HUES6 (cell line): ENCODE measurements around the gene PRR16.
"Not testable (repeated sequence)": the region's sequence is repeated elsewhere in the genome, so short reads cannot be mapped to it uniquely, and the experiment has no call there.

Experiments used
- H3K27ac ChIP-seq: 2 replicates; pipeline ENCODE4 v1.7.0; 2013; ENCODE audit warnings: low read depth, mild to moderate bottlenecking, low read length, inconsistent platforms
- H3K27me3 ChIP-seq: 2 replicates; pipeline ENCODE4 v1.6.1; 2013; ENCODE audit warnings: low read length; ENCODE audit not compliant: control insufficient read depth, insufficient read depth
- H3K36me3 ChIP-seq: 2 replicates; pipeline ENCODE4 v1.6.1; 2013; ENCODE audit warnings: low read length; ENCODE audit not compliant: control insufficient read depth, insufficient read depth
- H3K4me1 ChIP-seq: 2 replicates; pipeline ENCODE4 v1.6.1; 2013; ENCODE audit warnings: low read length; ENCODE audit not compliant: control insufficient read depth, insufficient read depth
- H3K4me3 ChIP-seq: 2 replicates; pipeline ENCODE4 v1.5.1; 2013; ENCODE audit warnings: low read depth, low read length
- H3K9ac ChIP-seq: one replicate; pipeline ENCODE4 v1.6.1; 2013; ENCODE audit warnings: mild to moderate bottlenecking, low read length
- H3K9me3 ChIP-seq: 2 replicates; pipeline ENCODE4 v1.6.1; 2013; ENCODE audit warnings: low read depth, low read length; ENCODE audit not compliant: control insufficient read depth, insufficient read depth

The PRR16 gene

DNA sequence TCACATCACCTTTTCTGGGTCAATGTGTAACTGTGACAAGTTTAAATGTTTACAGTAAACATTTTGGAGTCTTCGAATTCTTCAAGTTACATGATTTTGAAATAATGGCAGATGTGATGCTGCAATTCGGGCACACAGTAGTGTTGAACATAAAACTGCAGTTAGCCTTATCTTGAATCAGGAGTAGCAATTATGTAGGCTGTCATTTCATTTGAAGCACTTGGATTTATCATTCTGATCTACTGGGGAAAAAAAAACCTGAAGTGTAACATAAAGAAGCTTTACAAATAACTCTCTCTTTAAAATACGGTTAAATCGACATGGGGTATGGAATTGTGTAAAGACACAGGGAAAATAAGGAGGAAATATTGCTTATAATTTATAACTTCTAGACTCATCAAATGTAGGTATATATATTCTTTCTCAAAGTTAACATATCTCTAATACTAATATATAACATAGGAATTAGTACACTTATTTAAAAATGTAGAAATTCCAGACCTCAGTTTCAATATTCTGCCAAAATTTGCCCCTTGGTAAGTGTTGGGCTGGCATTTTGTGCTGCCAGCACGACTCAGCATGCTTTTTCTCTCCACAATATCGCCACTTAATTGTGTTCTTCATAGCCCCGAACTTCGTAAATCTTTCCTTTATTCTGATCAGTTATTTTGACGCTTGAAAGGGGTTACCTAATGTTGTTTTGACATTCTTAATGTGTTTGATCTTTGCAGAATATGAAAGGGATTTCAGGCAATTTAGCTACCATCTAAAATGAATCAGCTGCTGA is 226.7 kb downstream of the PRR16 start:
- H3K4me3 ChIP-seq = no peak overlapping the region
- H3K9ac ChIP-seq = no peak overlapping the region
- no peaks in the 10 kb centered on the region for H3K36me3 ChIP-seq
- H3K4me1 ChIP-seq = peaks cover 9% of the 10 kb centered on the region
- no peak overlapping the region for H3K27ac ChIP-seq
- no peaks in the 10 kb centered on the region for H3K27me3 ChIP-seq
- H3K9me3 ChIP-seq = no peaks in the 10 kb centered on the region

DNA sequence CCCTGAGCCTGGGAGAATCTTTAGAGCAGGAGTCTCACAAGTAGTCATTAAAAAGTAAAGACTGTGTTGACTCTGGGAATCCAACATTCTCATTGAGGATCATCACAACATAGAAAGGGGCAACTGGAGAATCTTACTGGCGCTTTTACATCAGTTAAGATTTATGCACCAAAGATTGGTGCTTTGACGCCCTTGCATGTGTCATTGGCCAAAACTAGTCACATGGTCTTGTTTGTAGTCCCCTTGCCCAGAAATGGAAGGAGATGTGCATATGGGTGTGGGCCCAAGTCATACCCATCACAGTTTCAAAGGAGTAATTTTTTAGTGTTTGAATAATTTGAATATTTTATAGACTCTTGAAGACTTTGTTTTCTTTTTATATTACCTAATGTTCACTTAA is 228.2 kb downstream of the PRR16 start:
- H3K9ac ChIP-seq = no peak overlapping the region
- H3K9me3 ChIP-seq = no peaks in the 10 kb centered on the region
- no peaks in the 10 kb centered on the region for H3K27me3 ChIP-seq
- no peak overlapping the region for H3K4me3 ChIP-seq
- H3K27ac ChIP-seq = no peak overlapping the region
- H3K4me1 ChIP-seq = peaks cover 20% of the 10 kb centered on the region
- peaks cover 9% of the 10 kb centered on the region; the same call in 1 of the 2 replicates for H3K36me3 ChIP-seq

GRCh38 chr5:120695368-120695880 is 231.3 kb downstream of the PRR16 start:
- no peak overlapping the region for H3K27ac ChIP-seq
- no peaks in the 10 kb centered on the region for H3K27me3 ChIP-seq
- H3K4me3 ChIP-seq = no peak overlapping the region
- no peak overlapping the region for H3K9ac ChIP-seq
- peaks cover 20% of the 10 kb centered on the region for H3K36me3 ChIP-seq
- H3K4me1 ChIP-seq = peaks cover 30% of the 10 kb centered on the region
- no peaks in the 10 kb centered on the region for H3K9me3 ChIP-seq

DNA sequence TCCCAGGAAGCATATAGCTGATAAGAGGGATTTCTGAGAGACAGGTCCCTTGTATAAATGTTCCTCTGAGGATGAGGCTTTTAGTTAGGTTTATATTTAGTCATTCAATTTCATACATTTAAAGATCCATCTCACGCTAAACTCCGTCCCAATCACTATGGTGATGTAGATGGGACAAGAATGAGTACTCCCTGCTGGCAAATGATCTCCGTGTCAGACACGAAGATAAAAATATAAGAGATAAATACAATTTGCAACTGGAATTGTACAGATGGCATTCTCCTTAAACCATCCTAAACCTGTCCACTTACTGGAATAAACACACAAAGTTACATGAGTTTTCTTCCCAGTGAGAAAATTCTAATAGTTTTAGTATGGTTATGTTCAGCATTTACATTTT is 233.0 kb downstream of the PRR16 start:
- peak overlapping the region; percentile 38 for H3K4me3 ChIP-seq
- H3K27ac ChIP-seq = peak overlapping the region; percentile 82
- H3K9me3 ChIP-seq = no peaks in the 10 kb centered on the region
- peaks cover 22% of the 10 kb centered on the region for H3K4me1 ChIP-seq
- peak overlapping the region; percentile 53 for H3K9ac ChIP-seq
- H3K36me3 ChIP-seq = peaks cover 25% of the 10 kb centered on the region
- no peaks in the 10 kb centered on the region for H3K27me3 ChIP-seq

- Histone ChIP-seq H3K27ac (peak overlapping the region; percentile 82), H3K4me3 (peak overlapping the region; percentile 18; the same call in 1 of the 2 replicates), H3K4me1 (peaks cover 22% of the 10 kb centered on the region), H3K36me3 (peaks cover 25% of the 10 kb centered on the region), H3K9ac (peak overlapping the region; percentile 89)
- H3K27me3 ChIP-seq, H3K9me3 ChIP-seq: not testable (repeated sequence)
Observed at GRCh38 chr5:120697670-120698327, 233.7 kb downstream of the PRR16 start.

- peaks cover 44% of the 10 kb centered on the region for H3K4me1 ChIP-seq
- H3K36me3 ChIP-seq = peaks cover 25% of the 10 kb centered on the region
- H3K27me3 ChIP-seq, H3K9me3 ChIP-seq: not testable (repeated sequence)
- H3K9ac ChIP-seq = peak overlapping the region; percentile 89
- peak overlapping the region; percentile 61 for H3K4me3 ChIP-seq
- peak overlapping the region; percentile 43; the same call in 1 of the 2 replicates for H3K27ac ChIP-seq
Observed at GRCh38 chr5:120700653-120701052, 236.6 kb downstream of the PRR16 start.

GRCh38 chr5:120702817-120703538 is 238.9 kb downstream of the PRR16 start:
- H3K9ac ChIP-seq = peak overlapping the region; percentile 96
- H3K36me3 ChIP-seq = peaks cover 16% of the 10 kb centered on the region
- H3K27me3 ChIP-seq = peaks cover 20% of the 10 kb centered on the region
- peaks cover 55% of the 10 kb centered on the region for H3K4me1 ChIP-seq
- H3K9me3 ChIP-seq = not testable (repeated sequence)
- H3K27ac ChIP-seq = peak overlapping the region; percentile 96
- peak overlapping the region; percentile 78 for H3K4me3 ChIP-seq

DNA sequence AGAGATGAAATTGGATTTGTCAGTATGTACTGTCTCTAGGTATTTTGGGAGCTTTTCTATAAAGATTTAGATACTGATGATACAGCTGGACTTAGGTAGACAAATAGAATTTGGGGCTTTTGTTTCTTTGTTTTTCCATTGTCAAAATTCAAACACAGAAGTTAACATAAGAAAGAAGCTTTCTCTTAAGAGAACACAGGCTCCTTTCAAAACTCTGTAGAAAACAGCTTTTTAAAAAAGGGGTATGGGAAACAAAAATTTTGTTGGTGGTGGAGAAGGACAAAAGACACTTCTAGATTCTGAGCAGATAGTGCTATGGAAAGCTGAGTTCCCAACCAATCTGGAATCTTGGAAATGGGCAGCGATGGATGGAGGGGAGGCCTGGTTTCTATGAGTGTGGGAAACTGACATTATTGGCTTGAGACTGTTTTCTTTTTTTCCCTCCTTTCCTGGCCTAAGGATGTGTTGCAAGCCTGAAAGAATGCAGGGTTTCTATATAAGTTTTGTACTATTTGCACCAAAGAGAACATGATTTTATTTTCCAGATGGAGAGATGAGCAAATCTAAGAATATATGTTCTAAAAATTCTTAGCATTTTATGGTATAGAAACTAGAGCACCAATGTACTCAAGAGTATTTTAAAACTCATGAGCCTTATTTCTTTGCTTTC is 240.0 kb downstream of the PRR16 start:
- Histone ChIP-seq H3K27me3 (peaks cover 28% of the 10 kb centered on the region), H3K4me1 (peaks cover 54% of the 10 kb centered on the region), H3K27ac (peak overlapping the region; percentile 90), H3K9ac (peak overlapping the region; percentile 22), H3K9me3 (no peaks in the 10 kb centered on the region), H3K4me3 (peak overlapping the region; percentile 78), H3K36me3 (peaks cover 16% of the 10 kb centered on the region)

DNA sequence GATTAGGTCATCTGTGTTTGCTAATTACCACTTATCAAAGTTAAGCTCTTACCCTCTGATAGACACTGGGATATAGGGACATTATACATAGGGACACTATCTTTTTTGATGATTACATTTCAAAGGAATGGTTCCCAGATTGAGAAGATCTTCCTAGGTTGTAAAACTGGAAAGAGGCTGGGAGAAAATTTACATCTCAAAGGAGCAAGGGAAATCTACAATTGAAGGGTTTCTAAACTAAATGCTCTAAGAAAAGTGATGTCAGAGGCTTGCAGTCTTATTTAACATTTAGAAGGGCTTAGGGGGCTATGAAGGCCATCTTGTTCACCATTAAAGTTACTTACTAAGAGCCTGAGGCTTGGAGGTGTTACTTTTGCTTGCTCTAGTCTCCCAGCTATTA is 242.8 kb downstream of the PRR16 start:
- peaks cover 47% of the 10 kb centered on the region for H3K4me1 ChIP-seq
- H3K27me3 ChIP-seq = peaks cover 33% of the 10 kb centered on the region
- H3K9me3 ChIP-seq = no peaks in the 10 kb centered on the region
- peak overlapping the region; percentile 16; the same call in 1 of the 2 replicates for H3K4me3 ChIP-seq
- no peak overlapping the region for H3K27ac ChIP-seq
- no peak overlapping the region for H3K9ac ChIP-seq
- H3K36me3 ChIP-seq = no peaks in the 10 kb centered on the region

GRCh38 chr5:120717381-120717780 is 253.3 kb downstream of the PRR16 start:
- Histone ChIP-seq H3K27me3 (no peaks in the 10 kb centered on the region), H3K9me3 (no peaks in the 10 kb centered on the region), H3K9ac (no peak overlapping the region), H3K4me1 (no peaks in the 10 kb centered on the region), H3K4me3 (no peak overlapping the region), H3K27ac (no peak overlapping the region), H3K36me3 (no peaks in the 10 kb centered on the region)
